ENCODE data around the gene RBM14.

GRCh38 chr11:66600631-66601233 is 15.7 kb upstream of the RBM14 start:
- no peak for TF ChIP-seq CTCF (IDR thresholded peaks at IDR 0.05)
- TF ChIP-seq POLR2A (IDR thresholded peaks at IDR 0.05) = no peak
